OCI-M1 (cell line): ENCODE measurements around the gene GNG12.

Experiments
- DNase-seq: peaks from one replicate; lab custom pipeline; 2025; lab: John Stamatoyannopoulos, UW

GNG12 gene

DNA sequence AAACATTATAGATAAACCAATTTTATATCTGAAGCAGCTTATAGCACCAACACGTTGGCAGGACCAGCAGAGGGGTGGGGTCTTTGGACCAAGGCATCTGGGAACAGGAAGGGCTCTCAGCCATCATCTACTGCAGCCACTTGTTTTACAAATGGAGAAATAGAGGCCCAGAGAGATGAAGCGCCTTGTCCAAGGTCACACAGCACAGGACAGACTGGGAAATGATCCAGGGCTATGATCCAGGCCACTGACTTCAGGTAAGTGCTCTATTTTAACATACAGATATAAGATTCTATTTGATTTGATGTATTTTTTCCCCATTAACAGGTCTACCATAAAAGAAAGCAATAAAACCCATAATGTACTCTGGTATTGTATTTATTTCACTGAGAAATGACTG is 131.4 kb downstream of the GNG12 start:
- DNase-seq, result no peak

DNA sequence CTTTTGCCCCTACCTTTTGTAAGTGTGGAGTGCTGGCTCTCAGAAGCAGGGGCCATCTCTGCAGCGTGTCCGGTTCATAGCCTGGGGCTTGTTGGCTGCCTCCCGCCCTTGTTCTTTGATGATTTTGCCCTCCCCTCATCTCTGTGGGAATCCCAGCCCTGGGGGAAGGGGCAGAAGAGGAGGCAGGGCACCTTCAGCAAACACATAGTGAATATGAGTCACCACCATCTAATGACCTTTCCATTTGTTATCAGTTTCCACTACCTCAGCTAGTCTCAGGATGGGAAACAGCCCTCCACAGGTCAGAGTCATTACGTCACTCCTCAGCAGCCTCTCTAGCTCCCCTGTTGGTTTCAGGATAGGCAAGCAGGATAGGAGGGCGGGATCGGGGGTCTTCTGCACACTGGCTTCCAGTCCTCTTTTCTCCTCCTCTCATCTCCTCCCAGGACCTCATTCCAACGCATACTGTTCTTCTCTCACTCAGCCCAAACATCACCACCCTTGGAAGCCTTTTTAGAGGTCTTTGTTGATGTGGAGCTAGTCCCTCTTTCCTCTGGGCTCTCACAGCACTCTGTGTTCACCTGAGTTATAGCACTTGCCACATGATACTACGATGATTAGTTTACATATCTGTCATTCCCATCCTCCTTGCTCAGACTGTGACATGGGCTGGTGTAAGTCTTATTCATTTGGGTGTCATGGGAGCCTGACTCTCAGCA is 132.4 kb downstream of the GNG12 start:
- DNase-seq, result peak; percentile 68

DNA sequence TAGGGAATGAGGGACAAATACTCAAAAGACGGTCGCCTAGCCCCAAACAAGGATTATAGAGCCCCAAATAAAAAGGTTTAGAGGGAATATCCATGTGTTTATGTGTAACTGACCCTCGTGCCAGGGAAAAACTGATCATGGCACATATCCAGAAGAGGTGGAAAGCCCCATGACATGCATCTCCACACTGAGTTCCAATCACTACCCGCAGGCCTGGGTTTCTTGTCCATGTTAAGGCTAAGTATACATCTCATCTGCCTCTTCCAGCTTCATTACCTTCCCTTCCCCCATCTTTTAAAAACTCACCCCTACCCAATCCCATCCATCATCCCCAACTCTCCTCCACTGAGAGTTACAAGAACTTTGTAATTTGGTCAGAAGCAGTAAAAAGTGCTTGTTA is 133.0 kb downstream of the GNG12 start:
- no peak for DNase-seq

DNA sequence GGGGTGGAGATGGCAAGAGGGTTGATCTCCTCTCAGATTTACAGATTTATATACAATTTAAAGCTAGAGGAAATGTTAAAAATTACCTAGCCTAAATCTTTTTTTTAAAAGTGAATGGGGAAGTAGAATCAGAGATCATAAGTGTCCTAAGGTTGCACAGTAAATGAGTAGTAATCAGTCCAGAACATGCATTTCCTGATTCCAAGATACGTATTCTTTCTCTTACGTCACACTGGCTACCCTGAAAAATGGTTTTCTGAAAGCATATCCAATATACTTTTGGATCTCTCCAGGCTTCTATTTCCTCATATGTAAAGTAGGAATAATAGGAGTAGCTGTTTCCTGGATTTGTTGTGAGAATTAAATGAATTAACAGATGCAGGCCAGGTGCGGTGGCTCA is 136.6 kb downstream of the GNG12 start:
- DNase-seq, result no peak

DNA sequence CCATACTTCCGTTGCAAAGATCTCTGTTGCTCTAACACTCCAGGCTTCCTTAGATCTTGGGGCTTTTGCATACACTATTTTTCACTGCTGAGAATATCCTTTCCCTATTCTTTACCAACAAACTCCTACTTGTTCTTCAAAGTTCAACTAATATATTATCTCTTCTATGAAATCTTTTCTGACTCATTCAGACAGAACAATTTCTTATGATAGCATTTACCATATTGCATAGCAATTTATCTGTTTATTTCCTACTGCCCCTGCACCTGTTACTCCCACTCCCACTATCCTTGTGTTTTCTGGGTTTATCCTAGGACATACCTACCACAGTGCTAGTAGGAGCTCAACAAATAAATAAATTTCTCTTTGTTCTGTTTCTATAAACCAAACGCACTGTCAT is 137.3 kb downstream of the GNG12 start:
- DNase-seq, result peak; percentile 15

DNA sequence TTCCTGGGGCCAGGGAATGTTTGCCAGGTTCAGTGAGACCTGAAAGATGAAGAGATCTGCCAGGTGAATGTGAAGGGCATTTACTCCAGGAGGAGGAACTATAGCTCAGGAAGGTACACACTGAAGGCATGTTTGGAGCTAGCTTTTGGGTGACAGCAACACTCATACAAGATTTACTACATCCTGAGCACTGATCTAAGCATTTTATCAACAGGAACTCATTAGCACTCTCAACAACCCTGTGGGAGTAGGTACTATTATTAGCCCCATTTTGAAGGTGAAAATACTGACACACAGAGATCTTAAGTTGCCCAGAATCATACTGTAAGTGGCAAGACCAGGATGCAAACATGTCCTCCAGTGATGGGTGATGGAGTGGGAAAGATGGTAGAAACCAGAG is 141.6 kb downstream of the GNG12 start:
- DNase-seq, result no peak

DNA sequence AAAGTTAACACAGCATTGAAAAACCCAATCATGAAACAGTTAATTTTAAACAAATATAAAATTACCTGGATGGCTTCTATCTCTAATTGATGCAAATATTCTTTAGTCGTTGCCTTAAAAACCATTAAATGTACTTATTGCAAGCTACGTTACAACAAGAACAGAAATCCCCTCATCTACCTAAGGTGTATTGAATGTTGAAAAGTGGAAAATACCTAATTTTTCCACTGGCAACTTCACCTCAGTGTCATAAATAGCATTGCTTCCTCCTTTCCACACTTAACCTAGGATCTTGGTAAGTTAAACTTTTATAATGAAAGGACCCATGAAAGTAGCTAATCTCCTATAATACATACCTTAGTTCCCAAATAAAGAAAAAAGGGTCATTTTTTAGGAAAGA is 142.9 kb downstream of the GNG12 start:
- DNase-seq, result no peak

DNA sequence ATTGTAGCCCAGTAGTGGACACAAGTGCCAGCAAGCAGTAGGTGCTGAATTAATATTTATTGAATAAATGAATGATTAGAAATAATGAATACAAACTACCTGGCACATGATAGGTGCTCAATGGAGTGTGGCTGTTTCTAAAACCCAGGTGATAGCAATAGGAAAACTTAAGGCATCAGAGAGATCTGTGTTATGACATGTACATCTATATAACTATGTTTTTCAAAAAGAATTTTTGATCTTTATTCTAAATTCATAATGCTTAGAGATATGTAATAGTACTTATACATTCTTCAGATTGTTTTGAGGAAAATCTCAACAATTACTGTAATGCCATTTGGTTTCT is 143.3 kb downstream of the GNG12 start:
- DNase-seq, result no peak

DNA sequence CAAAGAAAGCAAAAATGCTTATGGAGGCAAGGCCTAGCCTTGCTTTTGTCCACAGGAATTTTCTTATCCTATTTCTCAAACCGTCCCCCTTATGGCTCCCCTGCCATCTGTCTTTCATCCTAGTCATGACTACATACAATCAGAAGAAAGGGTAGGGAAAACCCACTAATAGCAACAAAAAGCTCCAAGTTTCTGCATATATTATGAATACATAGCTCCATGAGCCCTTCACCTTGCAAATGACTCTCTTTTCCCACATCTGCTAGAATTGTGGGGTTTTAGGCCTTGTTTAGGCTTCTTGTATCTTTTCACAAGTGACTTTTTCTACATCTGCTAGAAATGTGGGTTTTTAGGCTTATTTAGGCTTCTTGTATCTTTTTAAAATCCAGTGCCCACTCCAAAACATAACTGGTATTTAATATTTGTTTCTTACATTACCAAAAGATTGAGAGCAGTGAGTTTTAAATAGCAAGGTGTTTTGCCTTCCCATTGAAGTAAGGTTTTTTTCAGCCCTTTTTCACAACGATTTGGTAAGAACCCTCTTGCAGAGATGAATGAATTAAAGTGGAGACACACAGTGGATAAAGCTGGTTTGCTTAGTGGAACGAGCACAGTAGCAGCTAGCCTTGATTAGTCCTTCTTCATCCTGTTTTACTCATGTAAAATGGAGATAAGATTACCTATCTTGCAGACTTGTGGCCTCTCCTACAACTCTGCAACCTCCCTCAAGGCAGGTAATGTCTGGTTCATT is 143.8 kb downstream of the GNG12 start:
- no peak for DNase-seq

DNA sequence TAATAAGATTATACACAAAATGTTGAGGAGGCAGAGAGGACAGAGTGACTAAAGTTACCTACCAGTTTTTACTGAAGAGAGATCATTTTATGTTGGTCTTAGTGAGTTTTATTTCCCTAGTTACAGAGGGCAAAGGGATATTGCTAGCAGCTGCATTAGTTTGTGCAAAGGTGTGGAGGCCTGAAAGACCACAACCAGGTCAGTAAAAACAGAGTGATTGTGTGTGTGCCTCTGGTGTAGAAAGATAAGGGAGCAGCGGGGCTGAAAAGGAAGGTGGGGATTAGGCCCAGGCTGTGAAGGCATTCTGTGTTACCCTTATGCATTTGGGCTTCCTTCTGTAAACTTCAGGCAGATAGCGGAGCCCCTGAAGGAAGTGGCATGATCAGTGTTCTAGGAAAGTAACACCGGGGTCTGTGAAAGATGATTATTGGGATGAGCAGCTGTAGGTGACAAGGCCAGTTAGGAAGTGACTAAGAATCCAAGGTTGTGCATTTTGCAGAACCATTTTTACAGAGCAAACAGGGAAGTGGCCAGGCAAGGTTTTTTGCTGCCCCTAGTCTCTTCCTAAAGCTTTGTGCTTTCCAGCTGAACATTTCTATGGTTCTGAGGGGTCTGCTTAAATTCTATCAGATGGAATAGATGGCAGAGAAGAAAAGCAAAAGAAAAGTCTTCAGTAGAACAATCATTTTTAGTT is 144.6 kb downstream of the GNG12 start:
- peak; percentile 94 for DNase-seq

DNA sequence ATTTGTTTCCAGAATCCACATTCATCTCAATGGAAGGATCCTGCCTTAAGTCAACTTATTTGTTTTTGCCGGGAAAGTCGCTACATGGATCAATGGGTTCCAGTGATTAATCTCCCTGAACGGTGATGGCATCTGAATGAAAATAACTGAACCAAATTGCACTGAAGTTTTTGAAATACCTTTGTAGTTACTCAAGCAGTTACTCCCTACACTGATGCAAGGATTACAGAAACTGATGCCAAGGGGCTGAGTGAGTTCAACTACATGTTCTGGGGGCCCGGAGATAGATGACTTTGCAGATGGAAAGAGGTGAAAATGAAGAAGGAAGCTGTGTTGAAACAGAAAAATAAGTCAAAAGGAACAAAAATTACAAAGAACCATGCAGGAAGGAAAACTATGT is 145.6 kb downstream of the GNG12 start:
- peak; percentile 74 for DNase-seq

DNA sequence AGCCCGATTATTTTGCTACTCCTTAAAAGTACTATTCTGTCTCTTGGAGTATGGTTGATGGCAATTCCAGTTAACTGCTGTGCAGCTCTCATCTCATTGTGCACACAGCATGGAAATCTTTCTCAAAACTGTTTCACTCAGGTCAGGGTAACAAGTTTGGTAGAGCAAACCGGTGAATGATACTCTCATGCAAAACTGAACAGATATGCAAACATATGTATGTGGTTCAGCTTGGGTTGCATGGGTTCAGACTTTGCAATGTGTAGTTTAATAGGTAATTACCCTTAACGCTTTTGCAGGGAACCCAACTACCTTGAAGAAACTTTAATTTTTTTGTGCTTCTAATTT is 146.1 kb downstream of the GNG12 start:
- peak; percentile 67 for DNase-seq

DNA sequence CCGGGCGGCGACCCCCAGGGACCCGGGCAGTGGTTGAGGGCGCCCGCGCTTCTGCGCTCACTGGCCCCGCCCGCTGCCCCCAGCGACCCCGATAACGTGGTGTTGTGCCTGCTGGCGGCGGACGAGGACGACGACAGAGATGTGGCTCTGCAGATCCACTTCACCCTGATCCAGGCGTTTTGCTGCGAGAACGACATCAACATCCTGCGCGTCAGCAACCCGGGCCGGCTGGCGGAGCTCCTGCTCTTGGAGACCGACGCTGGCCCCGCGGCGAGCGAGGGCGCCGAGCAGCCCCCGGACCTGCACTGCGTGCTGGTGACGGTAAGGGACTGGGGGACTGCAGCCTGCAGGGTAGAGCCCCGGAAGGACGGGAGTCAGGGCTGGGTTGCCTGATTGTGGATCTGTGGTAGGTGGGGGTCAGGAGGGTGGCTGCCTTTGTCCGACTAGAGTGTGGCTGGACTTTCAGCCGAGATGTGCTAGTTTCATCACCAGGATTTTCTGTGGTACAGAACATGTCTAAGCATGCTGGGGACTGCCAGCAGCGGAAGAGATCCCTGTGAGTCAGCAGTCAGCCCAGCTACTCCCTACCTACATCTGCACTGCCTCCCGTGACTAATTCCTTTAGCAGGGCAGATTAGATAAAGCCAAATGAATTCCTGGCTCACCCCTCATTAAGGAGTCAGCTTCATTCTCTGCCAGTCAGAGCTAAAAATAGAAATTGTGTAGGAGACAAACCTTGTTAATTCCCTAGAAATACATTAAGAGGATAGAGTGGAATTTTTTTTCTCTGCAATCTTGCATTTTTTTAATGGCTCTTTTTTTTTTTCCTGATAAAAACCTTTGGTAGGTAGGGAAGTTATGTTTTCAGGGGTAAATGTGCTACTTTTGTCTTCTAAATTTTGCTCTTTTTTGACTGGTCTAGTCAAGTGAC is 146.7 kb downstream of the GNG12 start:
- DNase-seq, result peak; percentile 93

DNA sequence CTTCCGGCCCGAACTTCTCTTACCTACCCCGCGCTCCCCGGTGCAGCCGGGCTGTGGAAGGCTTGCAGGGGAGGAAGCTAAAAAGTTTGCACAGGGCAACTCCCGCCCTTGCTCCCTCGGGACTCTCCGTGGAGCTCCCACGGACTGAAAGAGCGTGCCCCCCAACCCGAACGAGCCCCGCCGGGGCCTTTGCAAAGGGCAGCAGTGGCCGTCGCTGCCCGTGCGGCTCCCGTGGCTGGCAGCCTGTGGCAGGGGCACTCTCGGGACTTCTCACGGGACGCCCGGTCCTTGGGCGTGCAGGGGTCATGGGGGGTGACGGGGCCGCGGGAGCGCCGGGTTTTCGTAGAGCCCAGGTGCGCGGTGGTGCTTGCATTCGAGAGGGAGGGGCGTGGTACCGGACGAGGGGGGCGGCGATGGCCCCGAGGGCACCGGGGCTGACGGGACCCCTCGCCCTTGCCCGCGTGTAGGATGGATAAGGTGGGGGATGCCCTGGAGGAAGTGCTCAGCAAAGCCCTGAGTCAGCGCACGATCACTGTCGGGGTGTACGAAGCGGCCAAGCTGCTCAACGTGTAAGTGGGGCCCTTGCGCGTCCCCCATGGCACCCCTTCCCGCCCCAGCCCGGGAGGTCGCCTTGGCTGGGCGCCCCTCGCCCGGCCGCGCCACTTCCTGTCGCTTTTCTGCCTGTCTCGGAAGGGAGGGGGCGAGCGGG is 147.6 kb downstream of the GNG12 start:
- peak; percentile 58 for DNase-seq

DNA sequence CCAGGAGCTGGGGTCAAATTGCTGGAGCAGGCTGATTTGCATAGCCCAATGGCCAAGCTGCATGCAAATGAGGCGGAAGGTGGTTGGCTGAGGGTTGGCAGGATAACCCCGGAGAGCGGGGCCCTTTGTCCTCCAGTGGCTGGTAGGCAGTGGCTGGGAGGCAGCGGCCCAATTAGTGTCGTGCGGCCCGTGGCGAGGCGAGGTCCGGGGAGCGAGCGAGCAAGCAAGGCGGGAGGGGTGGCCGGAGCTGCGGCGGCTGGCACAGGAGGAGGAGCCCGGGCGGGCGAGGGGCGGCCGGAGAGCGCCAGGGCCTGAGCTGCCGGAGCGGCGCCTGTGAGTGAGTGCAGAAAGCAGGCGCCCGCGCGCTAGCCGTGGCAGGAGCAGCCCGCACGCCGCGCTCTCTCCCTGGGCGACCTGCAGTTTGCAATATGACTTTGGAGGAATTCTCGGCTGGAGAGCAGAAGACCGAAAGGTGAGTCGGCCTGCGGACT is 148.2 kb downstream of the GNG12 start, which contains the start of gene GADD45A:
Gene GADD45A (plus strand): TSS at position 135 of the 491 bp plus-strand sequence. CDS start 294 bp downstream, at position 429.
- peak; percentile 98 for DNase-seq

DNA sequence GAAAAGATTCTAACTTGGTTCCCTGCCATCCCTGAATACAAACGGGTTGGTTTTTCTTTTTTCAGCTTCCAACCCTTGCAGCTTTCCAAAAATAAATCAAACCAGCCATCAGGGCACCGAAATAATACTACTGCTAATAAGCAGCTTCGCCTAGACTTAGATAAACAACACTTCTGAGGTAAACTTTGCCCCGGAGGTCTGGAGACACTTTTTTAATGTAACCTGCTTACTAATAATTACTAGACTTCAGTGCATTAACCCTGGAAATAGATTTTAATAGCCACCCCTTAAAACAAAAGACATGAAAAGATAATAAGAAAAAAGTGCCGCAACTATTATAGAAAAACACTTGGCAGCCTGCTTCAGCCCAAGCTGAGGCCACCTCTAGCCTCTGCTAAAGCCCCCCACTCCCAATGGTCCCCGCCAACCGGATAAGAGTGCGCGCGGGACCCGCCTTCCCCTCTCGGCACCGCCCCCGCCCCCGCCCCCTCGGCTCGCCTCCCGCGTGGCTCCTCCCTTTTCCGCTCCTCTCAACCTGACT is 148.7 kb downstream of the GNG12 start:
- DNase-seq, result peak; percentile 61

DNA sequence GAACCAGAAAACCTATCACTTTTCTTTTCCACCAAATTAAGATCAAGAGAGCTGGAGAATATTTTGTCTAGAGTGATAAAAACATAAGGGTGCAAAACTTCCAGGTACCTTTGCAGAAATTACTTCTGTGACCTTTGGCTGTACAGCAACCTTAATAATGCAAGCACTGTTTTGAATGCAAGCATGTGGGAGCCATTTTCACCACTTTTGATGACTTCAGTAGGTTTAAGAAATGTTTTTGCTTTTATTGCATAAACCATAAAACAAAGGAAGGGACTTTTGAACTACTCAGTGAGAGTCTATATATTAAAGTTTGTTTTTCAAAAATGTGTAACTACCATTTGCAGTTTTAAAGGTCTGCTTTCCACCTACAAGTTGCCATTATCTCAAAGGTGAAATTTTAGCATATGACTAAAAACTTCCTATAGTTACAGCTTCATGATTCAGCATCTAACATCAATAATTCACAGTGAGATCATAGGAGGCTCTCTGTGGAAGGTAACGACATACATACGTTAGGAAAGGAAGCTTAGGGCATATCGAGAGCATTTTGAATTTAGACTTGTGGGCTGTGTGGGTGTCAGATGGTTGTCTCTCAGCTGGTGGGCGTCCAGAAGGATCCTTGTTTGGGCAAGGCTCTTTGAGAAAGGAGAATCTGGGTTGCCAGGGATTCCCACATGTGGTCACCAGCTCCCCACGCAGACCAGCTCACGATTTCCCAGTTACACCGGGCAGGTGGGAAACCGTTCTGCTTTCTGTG is 149.3 kb downstream of the GNG12 start:
- peak; percentile 59 for DNase-seq

DNA sequence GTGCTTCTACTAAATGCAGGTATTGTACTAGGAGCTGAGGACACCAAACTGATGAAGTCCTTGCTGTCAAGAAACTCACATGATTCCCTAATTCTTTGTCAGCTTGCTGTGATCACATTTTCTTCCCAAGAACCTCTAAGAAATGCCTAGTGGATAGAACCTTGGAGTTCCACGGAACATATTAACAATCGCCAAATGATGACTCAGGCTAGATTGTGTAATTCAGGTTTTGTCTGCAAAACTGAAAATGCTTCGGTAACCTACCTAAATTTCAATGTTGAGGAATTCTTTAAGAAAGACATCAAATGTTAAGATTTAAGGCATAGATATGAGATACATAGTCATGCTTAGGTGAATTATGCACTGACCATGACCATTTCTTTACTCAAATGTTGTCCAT is 150.0 kb downstream of the GNG12 start:
- DNase-seq, result peak; percentile 44

DNA sequence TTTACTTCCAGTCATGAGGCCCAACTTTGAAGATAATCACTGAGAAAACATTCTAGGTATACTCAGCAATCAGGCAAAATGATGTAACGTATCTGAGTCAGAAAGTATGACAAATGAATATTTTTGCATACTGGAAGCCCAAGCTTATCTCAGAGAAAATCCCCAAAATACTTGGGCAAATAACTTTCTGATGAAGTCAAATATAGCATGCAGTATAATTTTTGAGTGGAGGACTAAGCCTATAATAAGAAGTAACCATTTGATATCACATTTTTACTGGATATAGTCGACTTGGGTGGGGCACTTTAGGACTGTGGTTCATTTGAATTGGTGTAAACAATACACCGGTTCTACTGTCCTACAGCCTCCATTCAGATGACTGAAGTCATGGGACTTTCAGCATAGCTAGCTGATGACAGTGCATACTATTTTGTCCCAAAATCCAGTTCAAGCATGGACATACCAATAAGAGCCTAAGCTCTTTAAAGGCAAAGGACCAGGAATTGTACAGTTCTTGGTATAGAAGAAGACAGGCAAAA is 150.5 kb downstream of the GNG12 start:
- DNase-seq, result peak; percentile 58

DNA sequence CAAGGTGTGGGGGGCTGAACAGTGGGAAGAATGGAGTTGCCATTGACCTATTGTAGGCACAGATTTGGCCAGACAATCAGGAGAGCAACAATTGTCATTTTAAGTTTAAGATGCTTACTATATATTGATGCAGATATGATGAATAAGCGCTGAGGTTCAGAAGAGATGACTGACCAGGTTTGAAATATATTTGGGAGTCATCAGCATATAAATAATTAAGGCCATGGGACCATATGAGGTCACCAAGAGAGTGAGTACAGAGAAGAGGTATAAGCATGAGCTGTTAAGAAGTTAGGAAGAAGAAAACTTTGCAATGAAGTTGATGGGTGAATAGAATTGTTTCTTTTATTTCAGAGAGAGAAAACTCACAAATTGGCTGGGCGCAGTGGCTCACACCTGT is 152.8 kb downstream of the GNG12 start:
- DNase-seq, result no peak
